Amygdala (tissue), 56 donors: Measurements from ENCODE around the gene SRL.
"Not testable (repeated sequence)": the region's sequence is repeated elsewhere in the genome, so short reads cannot be mapped to it uniquely, and the experiment has no call there.

ENCODE experiments used
- DNase-seq, 56 donors: peaks; one replicate each; lab custom pipeline; 2025; lab: John Stamatoyannopoulos, UW

SRL gene

GRCh38 chr16:4176906-4177417 lies 64.9 kb downstream of the SRL start:
- DNase-seq: peak in 8 of 56 donors; percentile 4 to 23 (median 12)

GRCh38 chr16:4175849-4176248 lies 66.0 kb downstream of the SRL start:
- DNase-seq: no peak

DNA sequence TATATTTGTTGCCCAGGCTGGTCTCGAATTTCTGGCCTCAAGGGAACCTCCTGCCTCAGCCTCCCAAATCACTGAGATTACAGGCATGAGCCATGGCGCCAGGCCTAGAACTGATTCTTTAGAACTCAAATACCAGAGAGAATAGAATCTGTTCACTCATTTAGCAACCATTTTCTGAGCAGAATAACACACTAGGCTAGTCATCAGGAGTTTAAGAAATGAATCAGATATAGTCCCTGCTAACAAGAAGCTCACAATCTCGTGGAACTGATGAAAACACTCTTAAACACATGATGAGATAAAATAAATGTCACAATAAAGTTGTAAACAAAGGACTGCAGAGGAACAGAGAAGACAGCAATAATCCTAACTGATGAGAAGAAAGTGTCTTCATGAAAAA lies 69.8 kb downstream of the SRL start:
- no peak for DNase-seq

- DNase-seq: no peak
Measured at GRCh38 chr16:4169415-4169814, 72.5 kb downstream of the SRL start.

DNA sequence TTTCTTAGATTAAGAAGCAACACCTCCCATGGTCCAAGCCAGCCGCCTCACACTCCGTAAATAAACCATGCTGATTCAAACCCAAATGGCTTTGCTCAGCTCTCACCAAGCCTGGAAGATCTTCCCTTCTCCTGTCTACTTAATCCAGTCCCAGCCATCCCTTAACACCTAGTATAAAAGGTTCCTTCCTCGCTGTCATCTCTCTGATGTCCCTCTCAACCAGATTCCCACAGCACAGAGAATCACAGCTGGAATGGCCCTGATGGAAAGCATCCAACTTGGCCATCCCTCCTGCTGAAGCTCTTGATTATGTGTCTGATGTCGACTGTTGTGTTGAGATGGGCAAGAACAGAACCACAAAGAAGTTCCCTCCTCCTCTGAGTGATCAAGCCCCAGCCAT lies 75.1 kb downstream of the SRL start:
- DNase-seq: no peak

- DNase-seq: no peak
Measured at GRCh38 chr16:4160658-4161430, 81.0 kb downstream of the SRL start.

DNA sequence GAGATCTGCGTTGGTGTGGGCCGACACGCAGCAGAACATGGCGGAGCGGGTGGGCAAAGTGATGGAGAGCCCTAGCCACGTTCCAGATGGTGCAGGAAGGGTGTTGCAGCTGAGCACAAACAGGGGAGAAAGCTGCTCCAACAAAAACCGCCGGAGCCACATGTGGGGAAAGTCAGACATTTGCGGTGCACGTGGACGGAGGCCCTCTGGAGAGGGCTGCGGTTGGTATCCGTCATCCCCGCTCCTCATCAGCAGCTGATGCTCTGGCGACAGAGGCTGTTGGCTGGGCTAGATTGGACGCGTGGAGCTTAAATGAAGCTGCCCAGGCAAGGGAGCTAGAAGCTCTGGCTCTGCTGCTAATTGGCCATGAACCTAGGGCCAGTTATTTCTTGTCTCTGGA lies 82.2 kb downstream of the SRL start:
- DNase-seq: no peak

GRCh38 chr16:4158143-4159093 lies 83.5 kb downstream of the SRL start:
- no peak for DNase-seq

- no peak for DNase-seq
Measured at GRCh38 chr16:4157376-4157825, 84.5 kb downstream of the SRL start.

DNA sequence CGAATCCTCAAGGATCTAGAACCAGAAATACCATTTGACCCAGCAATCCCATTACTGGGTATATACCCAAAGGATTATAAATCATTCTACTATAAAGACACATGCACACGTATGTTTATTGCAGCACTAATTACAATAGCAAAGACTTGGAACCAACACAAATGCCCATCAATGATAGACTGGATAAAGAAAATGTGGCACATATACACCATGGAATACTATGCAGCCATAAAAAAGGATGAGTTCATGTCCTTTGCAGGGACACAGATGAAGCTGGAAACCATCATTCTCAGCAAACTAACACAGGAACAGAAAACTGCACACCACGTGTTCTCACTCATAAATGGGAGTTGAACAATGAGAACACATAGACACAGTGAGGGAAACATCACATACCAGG lies 85.4 kb downstream of the SRL start:
- not testable (repeated sequence) for DNase-seq

GRCh38 chr16:4153364-4153763 lies 88.5 kb downstream of the SRL start:
- DNase-seq: not testable (repeated sequence)

GRCh38 chr16:4152267-4152666 lies 89.6 kb downstream of the SRL start:
- DNase-seq: no peak

GRCh38 chr16:4147236-4147635 lies 94.6 kb downstream of the SRL start:
- no peak for DNase-seq

DNA sequence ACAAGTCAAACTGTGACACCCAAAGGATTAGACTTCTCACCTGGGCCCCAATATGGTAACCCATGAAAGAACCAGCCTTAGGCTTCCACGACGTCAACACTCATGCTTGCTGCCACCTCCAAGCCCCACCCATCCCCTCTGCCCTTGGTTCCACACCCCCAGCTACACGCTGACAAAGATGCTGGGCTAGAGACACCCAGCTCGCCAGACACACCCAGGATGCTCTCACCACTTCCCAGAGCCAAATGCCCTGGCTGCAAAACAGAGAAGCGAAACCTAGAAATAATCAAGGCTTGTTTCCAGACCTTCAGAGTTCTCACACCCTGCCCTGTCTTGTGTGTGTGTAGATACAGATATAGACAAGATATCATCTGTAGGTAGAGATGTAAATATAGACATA lies 99.6 kb downstream of the SRL start:
- DNase-seq: no peak

- no peak for DNase-seq
Measured at GRCh38 chr16:4141604-4142003, 100.3 kb downstream of the SRL start.

- DNase-seq: no peak
Measured at GRCh38 chr16:4140652-4141051, 101.2 kb downstream of the SRL start.

GRCh38 chr16:4139968-4140367 lies 101.9 kb downstream of the SRL start:
- no peak for DNase-seq
